GM10266 (cell line): Measurements from ENCODE around the gene BCL2L15.

Source experiments
- DNase-seq: peaks from one replicate; pipeline ENCODE4 v3.0.0; 2012; ENCODE audit errors: extremely low spot score
- TF ChIP-seq, protein P1 (sequence below): IDR thresholded peaks from 2 replicates; pipeline ENCODE4 v1.5.1; 2012; ENCODE audit warnings: mild to moderate bottlenecking, low read depth; ENCODE audit not compliant: control insufficient read depth, insufficient read depth; ENCODE audit errors: missing control alignments

BCL2L15 gene

GRCh38 chr1:113905435-113905861, 18.1 kb upstream of the BCL2L15 start:
- DNase-seq, result no peak

DNA sequence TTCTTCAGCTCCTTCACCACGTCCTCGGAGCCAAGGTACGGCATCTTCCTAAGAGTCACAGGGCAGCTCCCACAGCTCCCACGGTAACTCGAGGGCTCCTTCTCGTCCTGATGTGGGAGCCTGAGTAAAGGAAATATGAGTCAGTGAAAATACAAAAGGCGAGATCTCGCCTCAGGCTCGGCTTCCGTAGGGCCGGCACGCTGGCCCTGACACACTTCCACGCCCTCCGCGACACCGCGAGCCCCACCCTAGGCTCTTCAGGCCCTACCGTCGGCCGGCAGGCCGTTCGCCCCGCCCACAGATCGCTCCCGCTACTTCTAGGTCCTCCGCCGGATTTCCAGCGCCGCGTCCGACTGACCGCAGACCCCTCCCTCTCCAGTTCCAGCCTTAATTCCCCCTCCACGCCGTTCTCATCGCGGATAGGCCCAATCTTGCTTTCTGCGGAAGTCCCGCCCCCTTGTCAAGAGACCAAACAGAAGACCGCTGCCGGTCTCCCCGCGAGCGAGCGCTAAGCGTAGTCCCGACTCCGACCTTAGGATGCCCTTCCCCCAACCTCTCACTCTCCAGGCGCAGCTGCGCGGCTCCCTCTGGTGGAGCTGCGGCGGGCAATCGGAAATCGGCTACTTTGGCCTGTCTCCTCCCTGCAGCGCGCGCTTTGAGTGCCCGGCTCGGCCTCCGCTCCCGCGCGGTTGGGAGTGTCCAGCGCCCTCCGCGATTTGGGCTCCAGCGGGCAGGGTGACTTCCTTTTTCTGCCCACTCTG, 17.5 kb upstream of the BCL2L15 start, which contains the start of the genes AP4B1 and DCLRE1B:
AP4B1 (minus strand) TSS at position 126 of the 761 bp plus-strand sequence; CDS start at position 44, 82 bp downstream.
DCLRE1B (plus strand) TSS at position 653 of the 761 bp plus-strand sequence. CDS start 261 bp downstream, outside the sequence.
- TF ChIP-seq, protein P1, sequence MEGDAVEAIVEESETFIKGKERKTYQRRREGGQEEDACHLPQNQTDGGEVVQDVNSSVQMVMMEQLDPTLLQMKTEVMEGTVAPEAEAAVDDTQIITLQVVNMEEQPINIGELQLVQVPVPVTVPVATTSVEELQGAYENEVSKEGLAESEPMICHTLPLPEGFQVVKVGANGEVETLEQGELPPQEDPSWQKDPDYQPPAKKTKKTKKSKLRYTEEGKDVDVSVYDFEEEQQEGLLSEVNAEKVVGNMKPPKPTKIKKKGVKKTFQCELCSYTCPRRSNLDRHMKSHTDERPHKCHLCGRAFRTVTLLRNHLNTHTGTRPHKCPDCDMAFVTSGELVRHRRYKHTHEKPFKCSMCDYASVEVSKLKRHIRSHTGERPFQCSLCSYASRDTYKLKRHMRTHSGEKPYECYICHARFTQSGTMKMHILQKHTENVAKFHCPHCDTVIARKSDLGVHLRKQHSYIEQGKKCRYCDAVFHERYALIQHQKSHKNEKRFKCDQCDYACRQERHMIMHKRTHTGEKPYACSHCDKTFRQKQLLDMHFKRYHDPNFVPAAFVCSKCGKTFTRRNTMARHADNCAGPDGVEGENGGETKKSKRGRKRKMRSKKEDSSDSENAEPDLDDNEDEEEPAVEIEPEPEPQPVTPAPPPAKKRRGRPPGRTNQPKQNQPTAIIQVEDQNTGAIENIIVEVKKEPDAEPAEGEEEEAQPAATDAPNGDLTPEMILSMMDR, result peak; percentile 92
- DNase-seq, result peak; percentile 90

More at GRCh38 chr1:113905435-113905861, 18.1 kb upstream of the BCL2L15 start:
- TF ChIP-seq, protein P1, result no peak

GRCh38 chr1:113904293-113904673, 16.9 kb upstream of the BCL2L15 start:
- TF ChIP-seq, protein P1, result no peak
- DNase-seq, result no peak

- no peak for DNase-seq
- TF ChIP-seq, protein P1, result no peak
Observed at GRCh38 chr1:113903501-113904292, 16.3 kb upstream of the BCL2L15 start.

GRCh38 chr1:113901191-113901590, 13.8 kb upstream of the BCL2L15 start:
- TF ChIP-seq, protein P1, result no peak
- no peak for DNase-seq

- DNase-seq, result no peak
Observed at GRCh38 chr1:113899111-113899510, 11.7 kb upstream of the BCL2L15 start.

More at GRCh38 chr1:113899111-113899510, 11.7 kb upstream of the BCL2L15 start:
- TF ChIP-seq, protein P1, result no peak
